PC-3 (cell line): Measurements from ENCODE around the gene FOXL3. TPM values are rescaled to one million over a fixed set of nuclear protein-coding genes. Genes with fewer than 3 reads are reported as not detected.

Experiments
- ATAC-seq: fragments of 200-7000 bp; cut with Tn5 transposase; 2 replicates; pipeline ENCODE4 v1.9.1; 2020; ENCODE audit warnings: mild to moderate bottlenecking, moderate library complexity
- BruUV-seq: library from RNA; stranded (reverse); fragments of 400-500 nt; replicated peaks from 2 replicates; lab custom pipeline; 2021; lab: Mats Ljungman, UMichigan
- CTCF ChIA-PET: fragments of 300-600 bp; sonication (Branson Sonifier 250); formaldehyde crosslinking; loops from one replicate; lab custom pipeline; 2022; ENCODE audit warnings: antibody characterized with exemption; lab: Charles Lee
- POLR2A ChIA-PET: fragments of 300-600 bp; sonication (Branson Sonifier 250); formaldehyde crosslinking; loops from one replicate; lab custom pipeline; 2022; ENCODE audit warnings: antibody characterized with exemption; ENCODE audit not compliant: unreplicated experiment; lab: Charles Lee
- DNase-seq: peaks from one replicate; pipeline ENCODE4 v3.0.0-alpha.2; 2015
- H2AFZ ChIP-seq: fragments of 300-600 bp; sonication (generic); 2 replicates; pipeline ENCODE4 v1.6.0; 2016; ENCODE audit warnings: antibody characterized with exemption, low read length
- H3F3A ChIP-seq: fragments of 300-600 bp; sonication (generic); one replicate; pipeline ENCODE4 v1.6.0; 2017; ENCODE audit warnings: antibody characterized with exemption, low read length, control low read depth, mild to moderate bottlenecking; ENCODE audit not compliant: unreplicated experiment
- H3K27ac ChIP-seq: fragments of 300-600 bp; sonication (generic); 2 replicates; pipeline ENCODE4 v1.5.1; 2016; ENCODE audit warnings: mild to moderate bottlenecking, low read length
- H3K27me3 ChIP-seq: fragments of 300-600 bp; sonication (generic); 2 replicates; pipeline ENCODE4 v1.6.1; 2016; ENCODE audit warnings: low read length, mixed read lengths
- H3K36me3 ChIP-seq: fragments of 300-600 bp; sonication (generic); 2 replicates; pipeline ENCODE4 v1.6.1; 2016; ENCODE audit warnings: low read depth, mixed run types, low read length, mixed read lengths
- H3K4me1 ChIP-seq: fragments of 300-600 bp; sonication (generic); 2 replicates; pipeline ENCODE4 v1.5.1; 2016; ENCODE audit warnings: low read length; ENCODE audit not compliant: insufficient read depth
- H3K4me2 ChIP-seq: fragments of 300-600 bp; sonication (generic); 2 replicates; pipeline ENCODE4 v1.6.0; 2016; ENCODE audit warnings: low read length
- H3K4me3 ChIP-seq: fragments of 300-600 bp; sonication (generic); 2 replicates; pipeline ENCODE4 v1.5.1; 2016; ENCODE audit warnings: mild to moderate bottlenecking, low read length, mixed read lengths
- H3K79me2 ChIP-seq: fragments of 300-600 bp; sonication (generic); 2 replicates; pipeline ENCODE4 v1.6.1; 2017; ENCODE audit warnings: low read length, mixed read lengths
- H3K9ac ChIP-seq: fragments of 300-600 bp; sonication (generic); 2 replicates; pipeline ENCODE4 v1.6.0; 2016; ENCODE audit warnings: mild to moderate bottlenecking, low read length
- H3K9me2 ChIP-seq: fragments of 300-600 bp; sonication (generic); replicated peaks from 2 replicates; pipeline ENCODE4 v1.6.1; 2016; ENCODE audit warnings: mixed run types, low read length, mixed read lengths
- H3K9me3 ChIP-seq: fragments of 300-600 bp; sonication (generic); 2 replicates; pipeline ENCODE4 v1.6.1; 2016; ENCODE audit warnings: low read length, mixed read lengths
- H4K20me1 ChIP-seq: fragments of 300-600 bp; sonication (generic); 2 replicates; pipeline ENCODE4 v1.6.1; 2016; ENCODE audit warnings: low read length, mixed read lengths
- EZH2 ChIP-seq: fragments of 300-600 bp; sonication (generic); IDR thresholded peaks from one replicate; pipeline ENCODE4 v1.6.1; 2017; ENCODE audit warnings: antibody characterized with exemption, mild to moderate bottlenecking, low read length; ENCODE audit not compliant: unreplicated experiment
- EZH2phosphoT487 ChIP-seq: fragments of 300-600 bp; sonication (generic); IDR thresholded peaks from 2 replicates; pipeline ENCODE4 v1.6.1; 2018; ENCODE audit warnings: mild to moderate bottlenecking, antibody characterized with exemption, low read length, borderline replicate concordance
- intact Hi-C: fragments of 100-400 bp; cut with micrococcal nuclease; formaldehyde crosslinking; loops from 2 replicates; pipeline ENCODE4 v1.9.0; 2023
- total RNA-seq: library from RNA; depleted of rRNA; stranded (reverse); fragments of >200 nt; gene quantifications from 2 replicates; pipeline ENCODE4 v1.2.3, GENCODE V29; 2014
- TF ChIP-seq, protein P1 (sequence below): fragments of 300-600 bp; sonication (generic); conservative IDR thresholded peaks from 2 replicates; pipeline ENCODE4 v1.5.1; 2017; ENCODE audit warnings: antibody characterized with exemption, low read depth, mild to moderate bottlenecking, low read length

The FOXL3 gene
- total RNA-seq, 1 experiment from 2014 or later: not detected

- Histone ChIP-seq H3F3A (no peaks in the 10 kb centered on the region), H3K27ac (no peak overlapping the region), H3K9ac (no peak overlapping the region), H3K4me2 (no peak overlapping the region), H4K20me1 (no peaks in the 10 kb centered on the region), H3K9me2 (no peaks in the 10 kb centered on the region), H3K79me2 (no peaks in the 10 kb centered on the region), H3K27me3 (no peaks in the 10 kb centered on the region), H2AFZ (no peak overlapping the region), H3K4me3 (no peak overlapping the region), H3K4me1 (no peaks in the 10 kb centered on the region), H3K9me3 (no peaks in the 10 kb centered on the region), H3K36me3 (peaks cover 7% of the 10 kb centered on the region)
- no peak for DNase-seq
- ChIA-PET CTCF (no interaction called here), POLR2A (interaction anchor here (0.6 kb wide), 1 partner anchor 515 kb away, joined by 7 read pairs; no protein-coding TSS in a partner anchor)
- ATAC-seq: no peak
- no TSS peak for BruUV-seq
- TF ChIP-seq EZH2 (no peak), EZH2phosphoT487 (no peak)
- TF ChIP-seq, protein P1, sequence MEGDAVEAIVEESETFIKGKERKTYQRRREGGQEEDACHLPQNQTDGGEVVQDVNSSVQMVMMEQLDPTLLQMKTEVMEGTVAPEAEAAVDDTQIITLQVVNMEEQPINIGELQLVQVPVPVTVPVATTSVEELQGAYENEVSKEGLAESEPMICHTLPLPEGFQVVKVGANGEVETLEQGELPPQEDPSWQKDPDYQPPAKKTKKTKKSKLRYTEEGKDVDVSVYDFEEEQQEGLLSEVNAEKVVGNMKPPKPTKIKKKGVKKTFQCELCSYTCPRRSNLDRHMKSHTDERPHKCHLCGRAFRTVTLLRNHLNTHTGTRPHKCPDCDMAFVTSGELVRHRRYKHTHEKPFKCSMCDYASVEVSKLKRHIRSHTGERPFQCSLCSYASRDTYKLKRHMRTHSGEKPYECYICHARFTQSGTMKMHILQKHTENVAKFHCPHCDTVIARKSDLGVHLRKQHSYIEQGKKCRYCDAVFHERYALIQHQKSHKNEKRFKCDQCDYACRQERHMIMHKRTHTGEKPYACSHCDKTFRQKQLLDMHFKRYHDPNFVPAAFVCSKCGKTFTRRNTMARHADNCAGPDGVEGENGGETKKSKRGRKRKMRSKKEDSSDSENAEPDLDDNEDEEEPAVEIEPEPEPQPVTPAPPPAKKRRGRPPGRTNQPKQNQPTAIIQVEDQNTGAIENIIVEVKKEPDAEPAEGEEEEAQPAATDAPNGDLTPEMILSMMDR: no peak
- intact Hi-C loops: no loop called here
Measured at GRCh38 chr7:252216-252965, 37.6 kb upstream of the FOXL3 start.

- ChIA-PET POLR2A (interaction anchor here (0.6 kb wide), 1 partner anchor 514 kb away, joined by 7 read pairs; no protein-coding TSS in a partner anchor), CTCF (no interaction called here)
- Histone ChIP-seq H3K79me2 (no peaks in the 10 kb centered on the region), H3K4me1 (no peaks in the 10 kb centered on the region), H3K4me3 (no peak overlapping the region), H2AFZ (no peak overlapping the region), H3K9me3 (no peaks in the 10 kb centered on the region), H3K9ac (no peak overlapping the region), H3K4me2 (no peak overlapping the region), H3K27me3 (no peaks in the 10 kb centered on the region), H3F3A (no peaks in the 10 kb centered on the region), H3K27ac (no peak overlapping the region), H3K9me2 (no peaks in the 10 kb centered on the region), H3K36me3 (peaks cover 7% of the 10 kb centered on the region), H4K20me1 (no peaks in the 10 kb centered on the region)
- no TSS peak for BruUV-seq
- TF ChIP-seq EZH2phosphoT487 (no peak), EZH2 (no peak)
- TF ChIP-seq, protein P1: no peak
- ATAC-seq (no peak), DNase-seq (no peak)
- intact Hi-C loops: no loop called here
Measured at GRCh38 chr7:252981-253380, 37.0 kb upstream of the FOXL3 start.
